Muscle layer of duodenum (tissue), 2 donors: ENCODE measurements around the gene LEUTX.

Source experiments
- H3K27ac ChIP-seq: one replicate; pipeline ENCODE4 v1.7.0; 2013; ENCODE audit warnings: mild to moderate bottlenecking, low read length
- H3K27me3 ChIP-seq: one replicate; pipeline ENCODE4 v1.7.0; 2013; ENCODE audit warnings: low read depth, mild to moderate bottlenecking, control low read depth, low read length
- H3K36me3 ChIP-seq, 2 donors: one replicate each; pipeline ENCODE4 v1.7.0; 2013; ENCODE audit warnings: low read length in 2 of 2, control low read depth in 1 of 2, mild to moderate bottlenecking in 1 of 2; ENCODE audit not compliant: insufficient read depth in 2 of 2, control insufficient read depth in 1 of 2
- H3K4me1 ChIP-seq, 2 donors: one replicate each; pipeline ENCODE4 v1.7.0; 2013; ENCODE audit warnings: low read length in 2 of 2, mild to moderate bottlenecking in 2 of 2, control low read depth in 1 of 2, moderate library complexity in 1 of 2; ENCODE audit not compliant: insufficient read depth in 2 of 2, control insufficient read depth in 1 of 2
- H3K4me3 ChIP-seq, 2 donors: one replicate each; pipeline ENCODE4 v1.7.0; 2013; ENCODE audit warnings: low read length in 2 of 2, low read depth in 1 of 2, mild to moderate bottlenecking in 1 of 2
- H3K9me3 ChIP-seq, 2 donors: one replicate each; pipeline ENCODE4 v1.7.0; 2013; ENCODE audit warnings: low read length in 2 of 2, control low read depth in 1 of 2, mild to moderate bottlenecking in 1 of 2; ENCODE audit not compliant: control insufficient read depth in 1 of 2
- donor health status: healthy.

LEUTX gene

DNA sequence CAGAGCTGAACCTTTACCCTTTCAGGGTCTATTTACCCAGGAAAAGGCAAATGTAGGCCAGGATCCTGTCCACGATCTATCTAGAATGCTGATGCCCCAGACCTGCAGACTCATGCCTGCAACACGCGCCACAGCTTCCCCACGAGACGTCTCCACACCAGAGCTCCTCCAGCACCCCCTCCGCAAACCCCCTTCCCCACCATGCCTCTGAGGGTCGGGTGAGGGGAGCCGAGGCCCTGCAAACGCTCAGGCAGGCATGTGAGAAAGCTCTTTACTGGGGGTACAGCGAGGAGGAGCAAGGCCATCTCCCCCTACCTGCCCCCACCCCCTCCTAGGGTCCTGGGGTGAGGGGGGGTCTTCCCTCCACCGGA is 46.4 kb downstream of the LEUTX start:
- Histone ChIP-seq H3K27me3 (no peaks in the 10 kb centered on the region), H3K27ac (peak overlapping the region; percentile 54), H3K9me3 (no peaks in the 10 kb centered on the region), H3K4me3 (peak overlapping the region in 1 of 2 donors; percentile 85), H3K36me3 (peaks cover 19 to 44% of the 10 kb centered on the region in 2 donors), H3K4me1 (peaks cover 5 to 15% of the 10 kb centered on the region in 2 donors)

GRCh38 chr19:39825531-39826076 is 47.0 kb downstream of the LEUTX start:
- no peaks in the 10 kb centered on the region for H3K9me3 ChIP-seq
- H3K27ac ChIP-seq: no peak overlapping the region
- H3K36me3 ChIP-seq: peaks cover 21 to 50% of the 10 kb centered on the region in 2 donors
- no peak overlapping the region for H3K4me3 ChIP-seq
- H3K4me1 ChIP-seq: peaks cover 5 to 15% of the 10 kb centered on the region in 2 donors
- H3K27me3 ChIP-seq: no peaks in the 10 kb centered on the region

GRCh38 chr19:39826311-39826945 is 47.8 kb downstream of the LEUTX start:
- H3K36me3 ChIP-seq: peaks cover 30 to 54% of the 10 kb centered on the region in 2 donors
- H3K4me1 ChIP-seq: peaks cover 5 to 15% of the 10 kb centered on the region in 2 donors
- no peak overlapping the region for H3K4me3 ChIP-seq
- no peaks in the 10 kb centered on the region for H3K27me3 ChIP-seq
- no peak overlapping the region for H3K27ac ChIP-seq
- no peaks in the 10 kb centered on the region for H3K9me3 ChIP-seq

DNA sequence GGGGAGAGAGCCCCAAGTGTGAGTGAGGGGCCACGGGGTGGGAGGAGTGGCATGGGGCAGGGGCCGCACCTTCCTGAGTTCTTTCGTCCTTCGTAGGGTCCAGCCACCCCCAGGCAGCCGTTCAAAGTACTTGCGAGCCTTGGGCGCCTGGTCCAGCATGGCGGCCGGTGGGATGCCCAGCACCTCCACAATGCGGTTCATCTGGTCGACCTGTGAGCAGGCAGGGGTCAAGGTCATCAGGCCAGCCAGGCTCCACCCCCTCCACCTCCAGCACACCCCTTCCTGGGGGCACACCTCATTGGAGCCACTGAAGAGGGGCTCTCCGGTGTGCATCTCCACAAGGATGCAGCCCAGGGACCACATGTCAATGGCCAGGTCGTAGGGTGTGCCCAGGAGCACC is 48.6 kb downstream of the LEUTX start:
- H3K27me3 ChIP-seq: no peaks in the 10 kb centered on the region
- no peak overlapping the region for H3K27ac ChIP-seq
- no peaks in the 10 kb centered on the region for H3K9me3 ChIP-seq
- peaks cover 7 to 22% of the 10 kb centered on the region in 2 donors for H3K4me1 ChIP-seq
- no peak overlapping the region for H3K4me3 ChIP-seq
- H3K36me3 ChIP-seq: peaks cover 31 to 54% of the 10 kb centered on the region in 2 donors

DNA sequence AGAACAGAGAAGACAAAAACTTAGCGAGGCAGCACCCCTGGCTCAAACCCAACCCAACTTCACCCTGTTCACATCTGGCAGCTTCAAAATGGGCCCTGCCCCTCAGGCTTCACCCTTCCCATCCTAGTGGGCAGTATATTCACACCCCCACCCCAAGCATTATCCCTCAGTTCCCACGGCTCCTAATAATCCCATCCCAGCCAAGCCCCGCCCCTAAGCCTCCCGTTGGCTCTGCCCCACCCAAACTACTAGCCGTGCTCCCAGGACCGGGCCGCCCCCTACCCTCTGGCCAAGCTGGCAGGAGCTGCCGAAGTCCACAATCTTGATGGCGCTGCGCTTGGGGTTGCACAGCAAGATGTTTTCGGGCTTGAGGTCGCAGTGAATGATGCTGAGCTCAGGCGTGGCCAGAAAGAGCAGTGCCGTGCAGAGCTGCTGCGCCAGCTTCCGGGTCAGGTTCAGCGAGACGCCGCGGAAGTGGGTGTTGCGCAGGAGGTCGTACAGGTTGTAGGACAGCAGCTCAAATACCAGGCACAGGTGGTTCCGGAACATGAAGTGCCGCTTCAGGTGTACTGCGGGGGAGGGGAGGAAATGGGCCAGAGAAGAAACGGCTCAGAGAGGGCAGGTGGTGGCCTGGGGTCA is 49.5 kb downstream of the LEUTX start:
- no peaks in the 10 kb centered on the region for H3K9me3 ChIP-seq
- H3K4me1 ChIP-seq: peaks cover 14 to 31% of the 10 kb centered on the region in 2 donors
- H3K36me3 ChIP-seq: peaks cover 31 to 54% of the 10 kb centered on the region in 2 donors
- H3K4me3 ChIP-seq: no peak overlapping the region
- H3K27ac ChIP-seq: no peak overlapping the region
- no peaks in the 10 kb centered on the region for H3K27me3 ChIP-seq

GRCh38 chr19:39828654-39829032 is 50.0 kb downstream of the LEUTX start:
- Histone ChIP-seq H3K36me3 (peaks cover 31 to 54% of the 10 kb centered on the region in 2 donors), H3K27ac (no peak overlapping the region), H3K4me1 (peaks cover 12 to 30% of the 10 kb centered on the region in 2 donors)

DNA sequence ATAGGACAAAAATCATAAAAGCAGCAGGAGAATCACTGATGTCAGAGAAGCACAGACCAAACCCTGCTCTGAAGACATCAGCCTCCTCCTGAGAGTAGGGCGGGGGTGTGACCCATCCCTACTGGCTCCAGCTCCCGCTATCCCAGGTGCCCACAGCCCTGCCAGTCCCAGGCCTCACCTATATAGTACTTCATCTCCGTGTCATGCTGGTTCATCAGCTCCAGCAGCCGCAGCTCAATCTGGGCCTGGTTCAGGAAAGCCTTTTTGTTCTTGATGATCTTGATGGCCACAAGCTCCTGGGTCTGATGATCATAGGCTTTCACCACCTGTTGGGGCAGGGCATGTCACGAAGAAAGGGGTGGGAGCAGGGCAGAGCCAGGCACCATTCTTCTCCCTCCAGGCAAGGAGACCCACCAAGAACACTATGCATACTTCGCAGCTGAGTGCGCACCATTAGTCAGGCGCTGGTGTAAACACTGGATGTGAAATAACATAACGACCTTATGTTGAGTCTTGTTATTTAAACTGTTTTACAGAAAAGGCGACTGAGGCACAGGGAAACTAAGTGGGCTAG is 51.1 kb downstream of the LEUTX start:
- no peaks in the 10 kb centered on the region for H3K9me3 ChIP-seq
- H3K27me3 ChIP-seq: no peaks in the 10 kb centered on the region
- peaks cover 9 to 27% of the 10 kb centered on the region in 2 donors for H3K4me1 ChIP-seq
- peaks cover 31 to 57% of the 10 kb centered on the region in 2 donors for H3K36me3 ChIP-seq
- H3K4me3 ChIP-seq: no peak overlapping the region
- no peak overlapping the region for H3K27ac ChIP-seq

More at GRCh38 chr19:39828654-39829032, 50.0 kb downstream of the LEUTX start:
- Histone ChIP-seq H3K9me3 (no peaks in the 10 kb centered on the region), H3K27me3 (no peaks in the 10 kb centered on the region), H3K4me3 (no peak overlapping the region)

DNA sequence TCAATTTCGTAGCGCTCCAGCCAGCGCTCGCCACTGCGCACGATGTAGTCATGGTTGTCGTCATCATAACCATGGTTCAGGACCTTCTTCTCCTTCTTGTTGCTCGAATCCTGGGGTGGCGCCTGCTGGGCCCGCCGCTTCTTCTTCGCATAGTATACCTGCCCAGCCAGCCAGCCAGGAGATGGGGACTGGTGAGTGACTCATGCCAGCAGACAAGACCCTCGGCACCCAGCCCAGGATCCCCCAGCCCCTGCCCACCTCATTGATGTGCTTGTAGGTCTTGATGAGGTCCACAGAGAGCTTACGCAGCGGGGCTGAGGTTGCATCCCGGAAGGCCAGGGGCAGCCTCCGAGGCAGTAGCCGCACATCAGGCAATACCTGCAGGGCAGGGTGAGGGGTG is 51.8 kb downstream of the LEUTX start:
- H3K9me3 ChIP-seq: no peaks in the 10 kb centered on the region
- no peaks in the 10 kb centered on the region for H3K27me3 ChIP-seq
- peaks cover 31 to 57% of the 10 kb centered on the region in 2 donors for H3K36me3 ChIP-seq
- H3K4me3 ChIP-seq: no peak overlapping the region
- peaks cover 9 to 23% of the 10 kb centered on the region in 2 donors for H3K4me1 ChIP-seq
- no peak overlapping the region for H3K27ac ChIP-seq

- H3K4me1 ChIP-seq: peaks cover 9 to 23% of the 10 kb centered on the region in 2 donors
- H3K4me3 ChIP-seq: no peak overlapping the region
- H3K36me3 ChIP-seq: peaks cover 31 to 59% of the 10 kb centered on the region in 2 donors
- no peaks in the 10 kb centered on the region for H3K9me3 ChIP-seq
- no peak overlapping the region for H3K27ac ChIP-seq
- no peaks in the 10 kb centered on the region for H3K27me3 ChIP-seq
Measured at GRCh38 chr19:39830847-39831246, 52.2 kb downstream of the LEUTX start.

DNA sequence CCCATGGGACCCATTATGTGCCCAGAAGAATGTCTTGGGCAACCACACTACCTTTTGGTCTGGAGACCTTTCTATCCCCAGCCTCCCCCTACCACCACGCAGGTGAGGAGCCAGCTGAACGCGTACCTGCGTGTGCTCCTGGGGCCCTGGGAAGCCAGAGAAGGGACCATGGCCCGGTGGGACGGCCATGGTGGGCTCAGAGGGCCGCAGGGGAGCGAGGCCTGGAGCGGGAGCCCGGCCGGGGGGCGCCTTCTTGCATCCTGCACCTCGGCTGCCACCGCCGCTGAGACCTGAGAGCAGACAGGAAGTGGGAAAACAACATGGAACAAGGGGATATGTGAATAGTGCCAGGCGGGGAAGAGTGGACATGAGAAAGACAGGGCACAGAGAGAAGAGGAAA is 53.0 kb downstream of the LEUTX start:
- Histone ChIP-seq H3K27me3 (no peaks in the 10 kb centered on the region), H3K9me3 (no peaks in the 10 kb centered on the region), H3K4me3 (no peak overlapping the region), H3K27ac (no peak overlapping the region), H3K36me3 (peaks cover 33 to 59% of the 10 kb centered on the region in 2 donors), H3K4me1 (peaks cover 9 to 23% of the 10 kb centered on the region in 2 donors)

DNA sequence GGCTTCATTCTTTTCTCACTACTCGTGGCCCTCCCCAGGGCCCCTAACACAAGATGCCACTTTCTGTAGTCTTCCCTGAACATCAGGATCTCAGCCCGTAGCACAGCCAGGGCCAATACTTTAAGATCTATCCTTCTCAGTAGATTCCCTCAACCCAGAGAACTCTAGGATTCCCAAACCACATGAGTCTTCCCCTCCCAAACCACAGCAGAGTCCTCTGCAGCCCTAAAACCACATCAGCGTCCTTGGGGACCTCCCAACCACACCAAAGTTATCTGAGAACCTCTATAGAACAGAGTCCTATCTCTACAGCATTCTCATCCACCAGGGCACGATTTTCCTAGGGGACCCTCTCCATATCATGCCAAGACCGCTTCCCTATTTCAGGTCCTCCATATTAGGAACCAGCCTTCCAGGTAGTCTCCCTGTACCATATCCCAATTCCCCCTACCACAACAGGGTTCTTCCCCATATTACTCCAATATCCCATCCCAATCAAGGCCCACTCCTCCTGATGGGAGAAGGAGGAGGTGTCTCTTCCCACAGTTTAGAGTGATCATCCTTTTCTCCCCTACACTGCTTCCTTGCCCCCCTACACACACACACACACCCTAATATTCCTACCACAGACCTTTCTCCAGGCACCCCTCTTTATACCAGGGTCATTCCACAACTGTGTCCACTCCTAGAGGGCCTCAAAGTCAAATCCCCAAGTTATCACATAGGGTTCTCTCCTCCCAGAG is 53.9 kb downstream of the LEUTX start:
- no peaks in the 10 kb centered on the region for H3K27me3 ChIP-seq
- peaks cover 9 to 23% of the 10 kb centered on the region in 2 donors for H3K4me1 ChIP-seq
- peak overlapping the region; percentile 65 to 100 for H3K4me3 ChIP-seq
- peaks cover 39 to 58% of the 10 kb centered on the region in 2 donors for H3K36me3 ChIP-seq
- no peaks in the 10 kb centered on the region for H3K9me3 ChIP-seq
- H3K27ac ChIP-seq: peak overlapping the region; percentile 56
